A549 (cell line): ENCODE data around the gene RPS6KA4. TPM values are rescaled to one million over a fixed set of nuclear protein-coding genes. Genes with fewer than 3 reads are reported as not detected.

Experiments used
- ATAC-seq, 2 experiments: fragments of 200-7000 bp in 1 of 2; fragments of >200 bp in 1 of 2; cut with Nextera tagmentation in 1 of 2; cut with Tn5 transposase in 1 of 2; 3 replicates each; pipeline versions ENCODE4 v1.8.0 to v1.9.1; 2018 to 2020; ENCODE audit warnings: mild to moderate bottlenecking in 1 of 2, moderate library complexity in 1 of 2
- CTCF ChIA-PET: fragments of 300-600 bp; sonication (Branson Sonifier 250); formaldehyde crosslinking; extraction: SDS; loops from one replicate; lab custom pipeline; 2021; ENCODE audit warnings: antibody characterized with exemption, inconsistent platforms; lab: Yijun Ruan, JAX
- POLR2A ChIA-PET: fragments of 350-600 bp; formaldehyde crosslinking; extraction: SDS; loops from one replicate; lab custom pipeline; 2021; ENCODE audit warnings: antibody characterized with exemption, inconsistent platforms; lab: Yijun Ruan, JAX
- DNase-seq, 2 experiments: peaks; one replicate each; pipeline versions ENCODE4 v3.0.0 to v3.0.0-alpha.2; 2011 to 2016; ENCODE audit warnings: low read depth in 1 of 2, low spot score in 1 of 2
- FAIRE-seq: peaks from 2 replicates; lab custom pipeline; 2011; peaks lifted over from hg19 to GRCh38; lab: Jason Lieb, UNC
- H3K27ac ChIP-seq, 2 experiments: fragments of >200 bp; sonication (Bioruptor Twin); formaldehyde crosslinking; 3 replicates each; pipeline ENCODE4 v1.5.1; 2016 to 2017
- H3K4me1 ChIP-seq: fragments of >200 bp; sonication (Bioruptor Twin); formaldehyde crosslinking; 3 replicates; pipeline ENCODE4 v1.6.1; 2016
- H3K4me2 ChIP-seq: fragments of >200 bp; sonication (Bioruptor Twin); formaldehyde crosslinking; 3 replicates; pipeline ENCODE4 v1.6.1; 2016
- H3K4me3 ChIP-seq: fragments of >200 bp; sonication (Bioruptor Twin); formaldehyde crosslinking; 3 replicates; pipeline ENCODE4 v1.5.1; 2016
- H3K9me3 ChIP-seq: fragments of >200 bp; sonication (Bioruptor Twin); formaldehyde crosslinking; 3 replicates; pipeline ENCODE4 v1.6.1; 2016
- ATOH8 ChIP-seq: fragments of 250-450 bp; sonication (Bioruptor Pico); IDR thresholded peaks from 2 replicates; pipeline ENCODE4 v1.5.0; 2020; ENCODE audit warnings: low read depth, mild to moderate bottlenecking, moderate library complexity
- CHD2 ChIP-seq: fragments of 150-350 bp; IDR thresholded peaks from 2 replicates; pipeline ENCODE4 v1.6.1; 2014; ENCODE audit warnings: low read length; ENCODE audit not compliant: partially characterized antibody
- CTCF ChIP-seq: fragments of >200 bp; sonication (Bioruptor Twin); formaldehyde crosslinking; IDR thresholded peaks from 3 replicates; pipeline ENCODE4 v1.5.1; 2016
- EP300 ChIP-seq, 2 experiments: fragments of >200 bp; sonication (Bioruptor Twin); formaldehyde crosslinking; IDR thresholded peaks; 2 replicates in 1 of 2; 3 replicates in 1 of 2; pipeline ENCODE4 v1.6.1; 2016 to 2017
- FOSB ChIP-seq: fragments of 250-450 bp; sonication (Bioruptor Pico); IDR thresholded peaks from 2 replicates; pipeline ENCODE4 v1.5.0; 2020; ENCODE audit warnings: mild to moderate bottlenecking, moderate library complexity
- FOXS1 ChIP-seq: fragments of 250-450 bp; sonication (Bioruptor Pico); IDR thresholded peaks from 2 replicates; pipeline ENCODE4 v1.5.0; 2020; ENCODE audit warnings: mild to moderate bottlenecking, moderate library complexity
- HOXA7 ChIP-seq: fragments of 250-450 bp; sonication (Bioruptor Pico); IDR thresholded peaks from 2 replicates; pipeline ENCODE4 v1.5.0; 2020; ENCODE audit warnings: mild to moderate bottlenecking, moderate library complexity
- HOXB5 ChIP-seq: fragments of 250-450 bp; sonication (Bioruptor Pico); IDR thresholded peaks from 2 replicates; pipeline ENCODE4 v1.5.0; 2020; ENCODE audit warnings: mild to moderate bottlenecking, moderate library complexity
- JUNB ChIP-seq: fragments of >200 bp; sonication (Bioruptor Twin); formaldehyde crosslinking; IDR thresholded peaks from 2 replicates; pipeline ENCODE4 v1.6.1; 2016
- MAFK ChIP-seq: fragments of 450-650 bp; IDR thresholded peaks from 2 replicates; pipeline ENCODE4 v1.6.1; 2014; ENCODE audit not compliant: partially characterized antibody
- MAX ChIP-seq: IDR thresholded peaks from 2 replicates; pipeline ENCODE4 v1.6.1; 2012
- NFE2L2 ChIP-seq: fragments of 150-350 bp; conservative IDR thresholded peaks from 2 replicates; pipeline ENCODE4 v1.6.1; 2014; ENCODE audit warnings: low read length
- NR3C1 ChIP-seq: fragments of >200 bp; sonication (Bioruptor Twin); formaldehyde crosslinking; IDR thresholded peaks from 3 replicates; pipeline ENCODE4 v1.6.1; 2017
- PBX3 ChIP-seq: IDR thresholded peaks from 2 replicates; pipeline ENCODE4 v1.6.1; 2012
- PHF8 ChIP-seq: fragments of 200-600 bp; sonication (generic); IDR thresholded peaks from 2 replicates; pipeline ENCODE4 v1.6.1; 2016; ENCODE audit warnings: low read depth, mild to moderate bottlenecking, antibody characterized with exemption, moderate library complexity, borderline replicate concordance
- REST ChIP-seq: fragments of 200-600 bp; sonication (generic); IDR thresholded peaks from 2 replicates; pipeline ENCODE4 v1.6.1; 2016; ENCODE audit warnings: antibody characterized with exemption, mild to moderate bottlenecking, moderate library complexity
- SREBF2 ChIP-seq: fragments of 450-650 bp; IDR thresholded peaks from 2 replicates; pipeline ENCODE4 v1.6.1; 2014; ENCODE audit warnings: mild to moderate bottlenecking, moderate library complexity
- TP53 ChIP-seq: fragments of 250-450 bp; sonication (Bioruptor Pico); IDR thresholded peaks from 2 replicates; pipeline ENCODE4 v1.5.0; 2021; ENCODE audit warnings: mild to moderate bottlenecking, moderate library complexity
- ZNF302 ChIP-seq: fragments of 250-450 bp; sonication (Bioruptor Pico); IDR thresholded peaks from 2 replicates; pipeline ENCODE4 v1.9.0; 2021; ENCODE audit warnings: inconsistent platforms, mild to moderate bottlenecking, moderate library complexity
- WGBS: methylation state at CpG from one replicate; pipeline ENCODE4 v1.1.6; 2017; ENCODE audit errors: missing lambda C conversion rate; 5-methylcytosine and 5-hydroxymethylcytosine counted together
- polyA plus RNA-seq, 4 experiments: library from polyadenylated mRNA; depleted of rRNA in 3 of 4; stranded (reverse); fragments of >200 nt; fragmentation: RNase III in 1 of 4; extraction: RNeasy Plus Mini Kit Qiagen cat#74134 plus additional on column Dnase treatment in 1 of 4; gene quantifications; 2 replicates in 3 of 4; 3 replicates in 1 of 4; pipeline ENCODE4 v1.2.3, GENCODE V29; 2011 to 2017

Gene RPS6KA4
- polyA plus RNA-seq, 2 of the 4 experiments (the other 2 are of a cell fraction), result 21.4 to 35.9 TPM

GRCh38 chr11:64409278-64409677 lies 50.3 kb downstream of the RPS6KA4 start:
- ATAC-seq (0 out of 6 replicates have a peak, but pooled peaks of 1 of the 2 experiments have one; percentile 35), FAIRE-seq (no peak)

GRCh38 chr11:64409707-64410403 lies 50.9 kb downstream of the RPS6KA4 start:
- H3K9me3 ChIP-seq, result no peaks in the 10 kb centered on the region
- CTCF ChIA-PET, result interaction anchor here (1.2 kb wide), 1 partner anchor 243 kb away, joined by 3 read pairs; no protein-coding TSS in a partner anchor
- H3K4me1 ChIP-seq, result no peaks in the 10 kb centered on the region
- FAIRE-seq (no peak), ATAC-seq (no peak), DNase-seq (no peak)
- no peak overlapping the region for H3K4me2 ChIP-seq
- no peak overlapping the region for H3K27ac ChIP-seq
- TF ChIP-seq NR3C1, result no peak
- TF ChIP-seq PBX3, result no peak
- no peak for TF ChIP-seq MAFK
- TF ChIP-seq NFE2L2, result no peak
- TF ChIP-seq HOXB5 (CRISPR knock-in tag), result no peak
- TF ChIP-seq CHD2, result no peak
- no peak for TF ChIP-seq FOXS1 (CRISPR knock-in tag)
- TF ChIP-seq SREBF2, result no peak
- no peak for TF ChIP-seq JUNB
- TF ChIP-seq TP53 (CRISPR knock-in tag), result no peak
- TF ChIP-seq EP300 (IDR thresholded peaks at IDR 0.05), result no peak
- no peak for TF ChIP-seq ZNF302 (CRISPR knock-in tag)
- TF ChIP-seq FOSB, result no peak
- H3K4me3 ChIP-seq, result no peak overlapping the region
- POLR2A ChIA-PET, result no interaction called here
- WGBS, result 67% methylated on average over 15 of the region's 16 CpGs

More at GRCh38 chr11:64409278-64409677, 50.3 kb downstream of the RPS6KA4 start:
- WGBS, result 87% methylated on average over 14 of the region's 20 CpGs
- TF ChIP-seq REST (no peak), NFE2L2 (no peak), CHD2 (no peak), PHF8 (no peak), HOXA7 (no peak), ATOH8 (no peak), CTCF (no peak), MAX (no peak)
- POLR2A ChIA-PET, result no interaction called here
- CTCF ChIA-PET, result interaction anchor here (0.9 kb wide), 1 partner anchor 40 kb away, joined by 3 read pairs; no protein-coding TSS in a partner anchor
- Histone ChIP-seq H3K27ac (no peak overlapping the region), H3K4me1 (no peaks in the 10 kb centered on the region), H3K4me2 (no peak overlapping the region), H3K9me3 (peaks cover 3% of the 10 kb centered on the region), H3K4me3 (no peak overlapping the region)
- no peak for DNase-seq
